GM12875 (cell line): ENCODE data around the gene MEIOC.
"Not testable (repeated sequence)": the region's sequence is repeated elsewhere in the genome, so short reads cannot be mapped to it uniquely, and the experiment has no call there.

ENCODE experiments used
- H3K4me3 ChIP-seq: one replicate; pipeline ENCODE4 v1.5.1; 2011; ENCODE audit warnings: low read depth, low read length, control low read depth
- CTCF ChIP-seq: IDR thresholded peaks from 2 replicates; pipeline ENCODE4 v1.5.1; 2011; ENCODE audit warnings: low read depth, mild to moderate bottlenecking, control low read depth, inconsistent platforms, low read length, moderate library complexity, borderline replicate concordance; ENCODE audit not compliant: insufficient read depth

Gene MEIOC

GRCh38 chr17:44688200-44688599, 31.9 kb downstream of the MEIOC start:
- no peak for TF ChIP-seq CTCF
- no peak overlapping the region for H3K4me3 ChIP-seq

GRCh38 chr17:44688675-44689476, 32.6 kb downstream of the MEIOC start:
- H3K4me3 ChIP-seq: peak overlapping the region; percentile 73
- TF ChIP-seq CTCF: no peak

- peak within 1 kb of the TSS; percentile 73 for H3K4me3 ChIP-seq
Measured at GRCh38 chr17:44689477-44690217, 33.4 kb downstream of the MEIOC start, which contains the start of gene CCDC43. Gene CCDC43, minus strand, starts transcription at chr17:44689776. Its CDS starts 23 bp downstream, at chr17:44689753.

GRCh38 chr17:44690746-44691306, 34.6 kb downstream of the MEIOC start:
- TF ChIP-seq CTCF: peak; percentile 21; the same call in 1 of the 2 replicates
- not testable (repeated sequence) for H3K4me3 ChIP-seq

More at GRCh38 chr17:44689477-44690217, 33.4 kb downstream of the MEIOC start, which contains the start of gene CCDC43:
- no peak for TF ChIP-seq CTCF

- H3K4me3 ChIP-seq: no peak overlapping the region
- TF ChIP-seq CTCF: no peak
Measured at GRCh38 chr17:44693609-44694008, 37.3 kb downstream of the MEIOC start.

- H3K4me3 ChIP-seq: not testable (repeated sequence)
Measured at GRCh38 chr17:44700288-44700687, 44.0 kb downstream of the MEIOC start.

GRCh38 chr17:44707755-44708400, 51.6 kb downstream of the MEIOC start:
- no peak overlapping the region for H3K4me3 ChIP-seq
- no peak for TF ChIP-seq CTCF
